Adipocyte (in vitro differentiated cells): ENCODE results near the gene ATXN1.

Experiments
- DNase-seq: peaks from one replicate; pipeline ENCODE4 v3.0.0-alpha.2; 2015; ENCODE audit warnings: low read depth
- H3K27me3 ChIP-seq: replicated peaks from 2 replicates; pipeline ENCODE4 v1.7.0; 2013; ENCODE audit warnings: mild to moderate bottlenecking, low read length, moderate library complexity; ENCODE audit not compliant: control insufficient read depth, insufficient read depth
- H3K36me3 ChIP-seq: 2 replicates; pipeline ENCODE4 v1.7.0; 2013; ENCODE audit warnings: low read length, mild to moderate bottlenecking, moderate library complexity; ENCODE audit not compliant: control insufficient read depth, insufficient read depth, severe bottlenecking
- H3K4me1 ChIP-seq: 2 replicates; pipeline ENCODE4 v1.7.0; 2013; ENCODE audit warnings: mild to moderate bottlenecking, low read length, moderate library complexity; ENCODE audit not compliant: control insufficient read depth, insufficient read depth
- H3K4me3 ChIP-seq: 2 replicates; pipeline ENCODE4 v1.7.0; 2013; ENCODE audit warnings: mild to moderate bottlenecking, low read length, moderate library complexity
- H3K9ac ChIP-seq: 2 replicates; pipeline ENCODE4 v1.7.0; 2013; ENCODE audit warnings: mild to moderate bottlenecking, low read length, moderate library complexity
- H3K9me3 ChIP-seq: 2 replicates; pipeline ENCODE4 v1.7.0; 2013; ENCODE audit warnings: mild to moderate bottlenecking, low read length, moderate library complexity; ENCODE audit not compliant: control insufficient read depth

The ATXN1 gene

GRCh38 chr6:16583144-16583762, 178.0 kb downstream of the ATXN1 start:
- Histone ChIP-seq H3K36me3 (no peaks in the 10 kb centered on the region), H3K9me3 (no peaks in the 10 kb centered on the region), H3K4me1 (peaks cover 18% of the 10 kb centered on the region), H3K4me3 (peak overlapping the region; percentile 79), H3K27me3 (no peaks in the 10 kb centered on the region), H3K9ac (peak overlapping the region; percentile 54)
- no peak for DNase-seq

- no peaks in the 10 kb centered on the region for H3K36me3 ChIP-seq
- no peaks in the 10 kb centered on the region for H3K27me3 ChIP-seq
- no peaks in the 10 kb centered on the region for H3K9me3 ChIP-seq
- no peak for DNase-seq
- H3K9ac ChIP-seq, result peak overlapping the region; percentile 54
- peaks cover 18% of the 10 kb centered on the region for H3K4me1 ChIP-seq
- H3K4me3 ChIP-seq, result peak overlapping the region; percentile 79
Observed at GRCh38 chr6:16582446-16583143, 178.7 kb downstream of the ATXN1 start.

- H3K4me3 ChIP-seq, result no peak overlapping the region
- no peak for DNase-seq
- H3K4me1 ChIP-seq, result peaks cover 13% of the 10 kb centered on the region
- H3K27me3 ChIP-seq, result no peaks in the 10 kb centered on the region
- no peaks in the 10 kb centered on the region for H3K9me3 ChIP-seq
- H3K36me3 ChIP-seq, result no peaks in the 10 kb centered on the region
- H3K9ac ChIP-seq, result no peak overlapping the region
Observed at GRCh38 chr6:16578695-16579285, 182.5 kb downstream of the ATXN1 start.

- Histone ChIP-seq H3K9ac (no peak overlapping the region), H3K9me3 (no peaks in the 10 kb centered on the region), H3K27me3 (no peaks in the 10 kb centered on the region), H3K4me3 (no peak overlapping the region), H3K4me1 (no peaks in the 10 kb centered on the region), H3K36me3 (no peaks in the 10 kb centered on the region)
- no peak for DNase-seq
Observed at GRCh38 chr6:16576451-16577368, 184.6 kb downstream of the ATXN1 start.

- no peaks in the 10 kb centered on the region for H3K9me3 ChIP-seq
- no peak for DNase-seq
- H3K4me3 ChIP-seq, result no peak overlapping the region
- H3K36me3 ChIP-seq, result no peaks in the 10 kb centered on the region
- no peaks in the 10 kb centered on the region for H3K4me1 ChIP-seq
- H3K27me3 ChIP-seq, result no peaks in the 10 kb centered on the region
- no peak overlapping the region for H3K9ac ChIP-seq
Observed at GRCh38 chr6:16575655-16576054, 185.6 kb downstream of the ATXN1 start.

- Histone ChIP-seq H3K36me3 (no peaks in the 10 kb centered on the region), H3K4me3 (no peak overlapping the region), H3K27me3 (no peaks in the 10 kb centered on the region), H3K9ac (no peak overlapping the region), H3K4me1 (no peaks in the 10 kb centered on the region), H3K9me3 (no peaks in the 10 kb centered on the region)
- no peak for DNase-seq
Observed at GRCh38 chr6:16572943-16573342, 188.3 kb downstream of the ATXN1 start.

GRCh38 chr6:16572317-16572716, 188.9 kb downstream of the ATXN1 start:
- H3K9me3 ChIP-seq, result no peaks in the 10 kb centered on the region
- H3K9ac ChIP-seq, result no peak overlapping the region
- DNase-seq, result no peak
- H3K4me3 ChIP-seq, result no peak overlapping the region
- H3K27me3 ChIP-seq, result no peaks in the 10 kb centered on the region
- H3K4me1 ChIP-seq, result no peaks in the 10 kb centered on the region
- no peaks in the 10 kb centered on the region for H3K36me3 ChIP-seq

GRCh38 chr6:16570946-16571345, 190.3 kb downstream of the ATXN1 start:
- Histone ChIP-seq H3K9me3 (no peaks in the 10 kb centered on the region), H3K27me3 (no peaks in the 10 kb centered on the region), H3K9ac (no peak overlapping the region), H3K4me3 (no peak overlapping the region), H3K4me1 (no peaks in the 10 kb centered on the region), H3K36me3 (no peaks in the 10 kb centered on the region)
- no peak for DNase-seq

- no peaks in the 10 kb centered on the region for H3K4me1 ChIP-seq
- H3K4me3 ChIP-seq, result no peak overlapping the region
- no peaks in the 10 kb centered on the region for H3K36me3 ChIP-seq
- no peaks in the 10 kb centered on the region for H3K9me3 ChIP-seq
- H3K27me3 ChIP-seq, result no peaks in the 10 kb centered on the region
- no peak overlapping the region for H3K9ac ChIP-seq
- DNase-seq, result no peak
Observed at GRCh38 chr6:16570221-16570553, 191.1 kb downstream of the ATXN1 start.

- Histone ChIP-seq H3K4me3 (no peak overlapping the region), H3K36me3 (no peaks in the 10 kb centered on the region), H3K27me3 (no peaks in the 10 kb centered on the region), H3K9ac (no peak overlapping the region), H3K9me3 (no peaks in the 10 kb centered on the region), H3K4me1 (no peaks in the 10 kb centered on the region)
- DNase-seq, result no peak
Observed at GRCh38 chr6:16568128-16568527, 193.1 kb downstream of the ATXN1 start.

GRCh38 chr6:16567071-16567470, 194.2 kb downstream of the ATXN1 start:
- Histone ChIP-seq H3K36me3 (no peaks in the 10 kb centered on the region), H3K4me1 (no peaks in the 10 kb centered on the region), H3K9ac (no peak overlapping the region), H3K4me3 (no peak overlapping the region), H3K27me3 (no peaks in the 10 kb centered on the region), H3K9me3 (no peaks in the 10 kb centered on the region)
- DNase-seq, result no peak
